Stimulated activated CD4-positive, alpha-beta T cell treated with anti-CD3 and anti-CD28 coated beads, Interleukin-12 subunit alpha, Interleukin-12 subunit beta, amount 100 ng/mL, for 24 hours (primary cell): ENCODE data around the gene UBXN10.
"Not testable (repeated sequence)": the region's sequence is repeated elsewhere in the genome, so short reads cannot be mapped to it uniquely, and the experiment has no call there.

Source experiments
- DNase-seq, 2 experiments: peaks; one replicate each; pipeline ENCODE4 v3.0.0-alpha.2; 2020; ENCODE audit warnings: low read depth in 2 of 2

Gene UBXN10

GRCh38 chr1:20200966-20201365 is 15.1 kb downstream of the UBXN10 start:
- DNase-seq: no peak

GRCh38 chr1:20202166-20202565 is 16.3 kb downstream of the UBXN10 start:
- DNase-seq: no peak

GRCh38 chr1:20207546-20207945 is 21.6 kb downstream of the UBXN10 start:
- DNase-seq: no peak

- DNase-seq: no peak
These were observed 23.6 kb downstream of the UBXN10 start for GRCh38 chr1:20209471-20209870.

GRCh38 chr1:20210736-20211460 is 25.0 kb downstream of the UBXN10 start:
- no peak for DNase-seq

GRCh38 chr1:20211511-20211931 is 25.6 kb downstream of the UBXN10 start:
- no peak for DNase-seq

GRCh38 chr1:20212085-20212684 is 26.3 kb downstream of the UBXN10 start:
- DNase-seq: no peak

- DNase-seq: peak; percentile 15 to 47
These were observed 26.9 kb downstream of the UBXN10 start for GRCh38 chr1:20212685-20213331.

GRCh38 chr1:20215716-20216115 is 29.8 kb downstream of the UBXN10 start:
- DNase-seq: no peak

- no peak for DNase-seq
These were observed 30.7 kb downstream of the UBXN10 start for GRCh38 chr1:20216574-20216973.

GRCh38 chr1:20219053-20219452 is 33.2 kb downstream of the UBXN10 start:
- DNase-seq: not testable (repeated sequence)

- DNase-seq: no peak
These were observed 34.1 kb downstream of the UBXN10 start for GRCh38 chr1:20220036-20220435.

GRCh38 chr1:20223106-20223505 is 37.2 kb downstream of the UBXN10 start:
- no peak for DNase-seq

GRCh38 chr1:20223551-20224419 is 37.9 kb downstream of the UBXN10 start:
- DNase-seq: no peak

- no peak for DNase-seq
These were observed 38.6 kb downstream of the UBXN10 start for GRCh38 chr1:20224546-20224945.

- DNase-seq: no peak
These were observed 41.8 kb downstream of the UBXN10 start for GRCh38 chr1:20227704-20228103.

GRCh38 chr1:20228314-20228825 is 42.5 kb downstream of the UBXN10 start:
- DNase-seq: no peak

GRCh38 chr1:20229171-20229570 is 43.3 kb downstream of the UBXN10 start:
- DNase-seq: no peak

GRCh38 chr1:20232564-20232963 is 46.7 kb downstream of the UBXN10 start:
- DNase-seq: not testable (repeated sequence)

GRCh38 chr1:20233394-20233793 is 47.5 kb downstream of the UBXN10 start:
- no peak for DNase-seq

- no peak for DNase-seq
These were observed 48.0 kb downstream of the UBXN10 start for GRCh38 chr1:20233866-20234265.
